Measurements from ENCODE around the gene ADGRL2.
A peak's percentile ranks its signal among the peaks of the same experiment; 100 is the strongest.

Gene ADGRL2

DNA sequence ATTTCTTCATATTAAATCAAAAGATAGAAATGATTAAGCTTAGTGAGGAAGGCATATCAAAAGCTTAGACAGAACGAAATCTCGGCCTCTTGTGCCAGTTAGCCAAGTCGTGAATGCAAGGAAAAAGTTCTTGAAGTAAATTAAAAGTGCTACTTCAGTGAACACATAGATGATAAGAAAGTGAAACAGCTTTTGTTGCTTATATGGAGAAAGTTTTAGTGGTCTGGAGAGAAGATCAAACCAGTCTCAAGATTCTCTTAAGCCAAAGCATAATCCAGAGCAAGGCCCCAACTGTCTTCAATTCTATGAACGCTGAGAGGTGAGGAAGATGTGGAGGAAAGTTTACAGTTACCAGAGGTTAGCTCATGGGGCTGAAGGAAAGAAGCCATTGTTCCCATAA is 88.4 kb downstream of the ADGRL2 start:
- Histone ChIP-seq H3K27me3 (ENCODE audit: insufficient read depth, low read depth) (no peaks in the 10 kb centered on the region), H4K20me1 (ENCODE audit: insufficient read depth) (no peaks in the 10 kb centered on the region), H3K9ac (no peak overlapping the region), H3K36me3 (ENCODE audit: insufficient read depth) (no peaks in the 10 kb centered on the region), H3K4me3 (IDR thresholded peaks at IDR 0.05; ENCODE audit: insufficient read depth, low read depth, low read length) (no peak overlapping the region), H2AFZ (ENCODE audit: low read depth) (no peak overlapping the region), H3K4me1 (ENCODE audit: low read depth, poor library complexity, severe bottlenecking) (peaks cover 2% of the 10 kb centered on the region), H3K79me2 (ENCODE audit: insufficient read depth, low read depth) (no peaks in the 10 kb centered on the region), H3K4me2 (no peak overlapping the region), H3K27ac (no peak overlapping the region)
- TF ChIP-seq, protein P1, sequence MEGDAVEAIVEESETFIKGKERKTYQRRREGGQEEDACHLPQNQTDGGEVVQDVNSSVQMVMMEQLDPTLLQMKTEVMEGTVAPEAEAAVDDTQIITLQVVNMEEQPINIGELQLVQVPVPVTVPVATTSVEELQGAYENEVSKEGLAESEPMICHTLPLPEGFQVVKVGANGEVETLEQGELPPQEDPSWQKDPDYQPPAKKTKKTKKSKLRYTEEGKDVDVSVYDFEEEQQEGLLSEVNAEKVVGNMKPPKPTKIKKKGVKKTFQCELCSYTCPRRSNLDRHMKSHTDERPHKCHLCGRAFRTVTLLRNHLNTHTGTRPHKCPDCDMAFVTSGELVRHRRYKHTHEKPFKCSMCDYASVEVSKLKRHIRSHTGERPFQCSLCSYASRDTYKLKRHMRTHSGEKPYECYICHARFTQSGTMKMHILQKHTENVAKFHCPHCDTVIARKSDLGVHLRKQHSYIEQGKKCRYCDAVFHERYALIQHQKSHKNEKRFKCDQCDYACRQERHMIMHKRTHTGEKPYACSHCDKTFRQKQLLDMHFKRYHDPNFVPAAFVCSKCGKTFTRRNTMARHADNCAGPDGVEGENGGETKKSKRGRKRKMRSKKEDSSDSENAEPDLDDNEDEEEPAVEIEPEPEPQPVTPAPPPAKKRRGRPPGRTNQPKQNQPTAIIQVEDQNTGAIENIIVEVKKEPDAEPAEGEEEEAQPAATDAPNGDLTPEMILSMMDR (conservative IDR thresholded peaks at IDR 0.05; ENCODE audit: low read depth, low read length) = no peak

DNA sequence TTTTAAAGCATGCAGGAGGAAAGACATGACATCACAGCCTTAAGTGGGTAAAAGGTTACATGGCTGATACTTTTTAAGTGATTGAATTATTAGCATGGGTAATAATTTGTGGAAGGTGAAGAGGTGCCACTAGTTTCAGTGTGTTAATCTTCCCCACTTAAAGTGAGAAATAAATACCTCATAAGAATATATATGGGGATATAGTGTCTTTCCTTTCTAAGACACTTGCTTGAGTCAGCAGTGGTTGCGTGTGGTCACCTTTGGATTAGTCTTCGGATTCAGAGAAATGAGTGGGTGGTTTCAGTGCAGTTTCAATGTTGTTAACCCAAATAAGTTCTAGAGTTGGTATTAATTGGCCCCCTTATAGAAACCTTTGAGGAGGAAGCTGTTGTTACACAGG is 94.1 kb downstream of the ADGRL2 start:
- Histone ChIP-seq H3K4me1 (ENCODE audit: low read depth, poor library complexity, severe bottlenecking) (peaks cover 17% of the 10 kb centered on the region), H2AFZ (ENCODE audit: low read depth) (no peak overlapping the region), H3K9ac (no peak overlapping the region), H3K36me3 (ENCODE audit: insufficient read depth) (no peaks in the 10 kb centered on the region), H3K4me2 (peak overlapping the region; percentile 17; the same call in 1 of the 2 replicates), H3K4me3 (IDR thresholded peaks at IDR 0.05; ENCODE audit: insufficient read depth, low read depth, low read length) (no peak overlapping the region), H3K27me3 (ENCODE audit: insufficient read depth, low read depth) (no peaks in the 10 kb centered on the region), H3K79me2 (ENCODE audit: insufficient read depth, low read depth) (no peaks in the 10 kb centered on the region), H3K27ac (no peak overlapping the region), H4K20me1 (ENCODE audit: insufficient read depth) (no peaks in the 10 kb centered on the region)
- TF ChIP-seq, protein P1 (conservative IDR thresholded peaks at IDR 0.05; ENCODE audit: low read depth, low read length) = no peak

DNA sequence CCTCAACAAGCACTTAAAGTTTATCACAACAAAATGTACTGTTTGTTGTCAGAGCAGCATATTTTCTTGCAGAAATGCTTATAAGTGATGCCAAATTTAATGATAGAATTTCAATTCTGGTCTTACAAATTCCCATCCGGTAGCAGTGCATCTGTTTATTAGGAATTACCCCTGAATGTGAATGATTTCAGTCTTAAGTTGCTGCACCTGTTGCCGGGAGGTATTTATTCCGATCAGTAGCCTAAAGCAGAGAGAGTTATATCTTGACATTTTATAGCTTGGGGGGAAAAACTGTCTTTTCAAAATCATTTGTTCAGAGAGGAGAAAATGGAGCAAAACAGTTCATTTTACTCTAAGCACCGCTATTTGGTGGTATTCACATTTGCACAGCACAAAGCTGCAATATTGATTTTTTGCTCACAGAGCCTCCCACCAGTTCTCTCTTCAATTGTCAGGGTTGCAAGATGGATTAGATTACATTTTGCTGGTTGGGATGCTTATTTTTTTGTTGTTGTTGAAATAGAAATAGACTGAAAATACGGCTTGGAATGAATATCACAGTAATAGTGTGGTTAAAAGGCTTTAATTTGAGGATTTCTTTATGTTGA is 98.6 kb downstream of the ADGRL2 start:
- no peak overlapping the region for H3K27ac ChIP-seq
- H3K4me2 ChIP-seq = no peak overlapping the region
- H4K20me1 ChIP-seq (ENCODE audit: insufficient read depth) = no peaks in the 10 kb centered on the region
- H3K27me3 ChIP-seq (ENCODE audit: insufficient read depth, low read depth) = no peaks in the 10 kb centered on the region
- H3K4me1 ChIP-seq (ENCODE audit: low read depth, poor library complexity, severe bottlenecking) = peaks cover 13% of the 10 kb centered on the region
- no peak overlapping the region for H2AFZ ChIP-seq (ENCODE audit: low read depth)
- TF ChIP-seq, protein P1 (conservative IDR thresholded peaks at IDR 0.05; ENCODE audit: low read depth, low read length) = no peak
- H3K36me3 ChIP-seq (ENCODE audit: insufficient read depth) = no peaks in the 10 kb centered on the region
- H3K4me3 ChIP-seq (IDR thresholded peaks at IDR 0.05; ENCODE audit: insufficient read depth, low read depth, low read length) = no peak overlapping the region
- H3K79me2 ChIP-seq (ENCODE audit: insufficient read depth, low read depth) = no peaks in the 10 kb centered on the region
- no peak overlapping the region for H3K9ac ChIP-seq

DNA sequence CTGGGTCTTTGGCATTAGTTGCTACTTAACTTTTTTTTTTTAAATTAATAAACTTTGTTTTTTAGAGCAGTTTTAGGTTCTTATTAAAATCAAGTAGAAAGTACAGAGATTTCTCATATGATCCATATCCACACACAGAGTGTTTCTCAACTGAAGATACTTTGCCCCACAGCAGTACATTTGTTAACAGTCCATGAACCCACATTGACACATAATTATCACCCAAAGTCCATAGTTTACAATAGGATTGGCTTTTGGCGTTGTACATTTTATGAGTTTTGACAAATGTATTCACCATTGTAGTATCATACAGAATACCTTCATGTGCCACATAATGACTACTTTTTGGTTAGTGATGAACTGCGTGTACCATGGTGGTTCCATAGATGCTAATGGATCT is 106.8 kb downstream of the ADGRL2 start:
- no peak overlapping the region for H2AFZ ChIP-seq (ENCODE audit: low read depth)
- H3K79me2 ChIP-seq (ENCODE audit: insufficient read depth, low read depth) = no peaks in the 10 kb centered on the region
- no peak overlapping the region for H3K9ac ChIP-seq
- no peaks in the 10 kb centered on the region for H3K27me3 ChIP-seq (ENCODE audit: insufficient read depth, low read depth)
- TF ChIP-seq, protein P1 (conservative IDR thresholded peaks at IDR 0.05; ENCODE audit: low read depth, low read length) = no peak
- H4K20me1 ChIP-seq (ENCODE audit: insufficient read depth) = no peaks in the 10 kb centered on the region
- no peak overlapping the region for H3K27ac ChIP-seq
- no peaks in the 10 kb centered on the region for H3K36me3 ChIP-seq (ENCODE audit: insufficient read depth)
- no peak overlapping the region for H3K4me3 ChIP-seq (IDR thresholded peaks at IDR 0.05; ENCODE audit: insufficient read depth, low read depth, low read length)
- no peaks in the 10 kb centered on the region for H3K4me1 ChIP-seq (ENCODE audit: low read depth, poor library complexity, severe bottlenecking)
- no peak overlapping the region for H3K4me2 ChIP-seq

All from KMS-11 (cell line).